ENCODE results near the gene OSBPL8.

DNA sequence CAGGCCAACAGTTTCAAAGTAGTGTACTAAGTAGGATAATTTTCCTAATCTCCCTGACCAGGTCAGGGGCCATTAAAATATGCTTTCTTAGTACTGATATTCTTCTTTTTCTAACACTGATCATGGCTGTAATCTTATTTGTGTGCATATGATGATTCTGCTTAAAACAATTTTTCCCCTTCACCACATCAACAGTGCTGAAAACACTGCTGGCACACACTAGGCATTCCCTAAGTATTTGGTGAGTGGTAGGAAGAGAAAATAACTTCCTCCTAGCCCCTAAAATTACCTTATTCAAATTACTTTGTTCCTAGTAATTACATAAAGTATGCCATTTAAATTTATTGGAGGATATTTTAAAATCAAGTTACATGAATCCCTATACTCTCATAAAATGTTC, 161.5 kb downstream of the OSBPL8 start:
- TF ChIP-seq, protein P1, sequence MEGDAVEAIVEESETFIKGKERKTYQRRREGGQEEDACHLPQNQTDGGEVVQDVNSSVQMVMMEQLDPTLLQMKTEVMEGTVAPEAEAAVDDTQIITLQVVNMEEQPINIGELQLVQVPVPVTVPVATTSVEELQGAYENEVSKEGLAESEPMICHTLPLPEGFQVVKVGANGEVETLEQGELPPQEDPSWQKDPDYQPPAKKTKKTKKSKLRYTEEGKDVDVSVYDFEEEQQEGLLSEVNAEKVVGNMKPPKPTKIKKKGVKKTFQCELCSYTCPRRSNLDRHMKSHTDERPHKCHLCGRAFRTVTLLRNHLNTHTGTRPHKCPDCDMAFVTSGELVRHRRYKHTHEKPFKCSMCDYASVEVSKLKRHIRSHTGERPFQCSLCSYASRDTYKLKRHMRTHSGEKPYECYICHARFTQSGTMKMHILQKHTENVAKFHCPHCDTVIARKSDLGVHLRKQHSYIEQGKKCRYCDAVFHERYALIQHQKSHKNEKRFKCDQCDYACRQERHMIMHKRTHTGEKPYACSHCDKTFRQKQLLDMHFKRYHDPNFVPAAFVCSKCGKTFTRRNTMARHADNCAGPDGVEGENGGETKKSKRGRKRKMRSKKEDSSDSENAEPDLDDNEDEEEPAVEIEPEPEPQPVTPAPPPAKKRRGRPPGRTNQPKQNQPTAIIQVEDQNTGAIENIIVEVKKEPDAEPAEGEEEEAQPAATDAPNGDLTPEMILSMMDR (IDR thresholded peaks at IDR 0.05): no peak
- no peak for TF ChIP-seq POLR2A (IDR thresholded peaks at IDR 0.05; ENCODE audit: low read depth)
- TF ChIP-seq POLR2AphosphoS5 (IDR thresholded peaks at IDR 0.05): no peak

All from esophagus muscularis mucosa (tissue), 3 donors.